GM13976 (cell line): ENCODE measurements around the gene CLEC17A.

Experiments
- DNase-seq: peaks from one replicate; pipeline ENCODE4 v3.0.0; 2012; ENCODE audit warnings: low spot score
- CTCF ChIP-seq: IDR thresholded peaks from 2 replicates; pipeline ENCODE4 v1.5.1; 2012; ENCODE audit warnings: borderline replicate concordance, mild to moderate bottlenecking; ENCODE audit not compliant: insufficient read depth; ENCODE audit errors: extremely low read depth, missing control alignments, control extremely low read depth
- in situ Hi-C: fragments of 300-500 bp; cut with MboI; formaldehyde crosslinking; loops from one replicate; pipeline ENCODE4 v1.12.0; 2022; ENCODE audit warnings: low sequenced_read_pairs, mixed read lengths, inconsistent platforms; ENCODE audit not compliant: unreplicated experiment

Gene CLEC17A

GRCh38 chr19:14553042-14553938 lies 29.6 kb upstream of the CLEC17A start:
- in situ Hi-C loops: loop anchor here (25.0 kb wide), 2 partner anchors 334 to 559 kb away; partner anchors contain the start of genes OR7A17 and SYDE1
- TF ChIP-seq CTCF: no peak
- DNase-seq: peak; percentile 15

- no peak for DNase-seq
- in situ Hi-C loops: loop anchor here (25.0 kb wide), 2 partner anchors 333 to 558 kb away; partner anchors contain the start of genes OR7A17 and SYDE1
- no peak for TF ChIP-seq CTCF
Observed at GRCh38 chr19:14553939-14554243, 29.0 kb upstream of the CLEC17A start.

GRCh38 chr19:14554382-14554812 lies 28.5 kb upstream of the CLEC17A start:
- DNase-seq: no peak
- TF ChIP-seq CTCF: no peak
- in situ Hi-C loops: loop anchor here (25.0 kb wide), 2 partner anchors 333 to 558 kb away; partner anchors contain the start of genes OR7A17 and SYDE1

- peak; percentile 17 for DNase-seq
- TF ChIP-seq CTCF: no peak
- in situ Hi-C loops: loop anchor here (25.0 kb wide), 2 partner anchors 331 to 556 kb away; partner anchors contain the start of genes OR7A17 and SYDE1
Observed at GRCh38 chr19:14555918-14556661, 26.8 kb upstream of the CLEC17A start.

GRCh38 chr19:14556662-14557188 lies 26.2 kb upstream of the CLEC17A start:
- in situ Hi-C loops: loop anchor here (25.0 kb wide), 2 partner anchors 331 to 556 kb away; partner anchors contain the start of genes OR7A17 and SYDE1
- peak; percentile 96 for TF ChIP-seq CTCF
- peak; percentile 94 for DNase-seq
